GM04503 (cell line): Measurements from ENCODE around the gene MRPS2.

Experiments
- DNase-seq: peaks from one replicate; pipeline ENCODE4 v3.0.0-alpha.2; 2012; ENCODE audit warnings: low read depth

Gene MRPS2

DNA sequence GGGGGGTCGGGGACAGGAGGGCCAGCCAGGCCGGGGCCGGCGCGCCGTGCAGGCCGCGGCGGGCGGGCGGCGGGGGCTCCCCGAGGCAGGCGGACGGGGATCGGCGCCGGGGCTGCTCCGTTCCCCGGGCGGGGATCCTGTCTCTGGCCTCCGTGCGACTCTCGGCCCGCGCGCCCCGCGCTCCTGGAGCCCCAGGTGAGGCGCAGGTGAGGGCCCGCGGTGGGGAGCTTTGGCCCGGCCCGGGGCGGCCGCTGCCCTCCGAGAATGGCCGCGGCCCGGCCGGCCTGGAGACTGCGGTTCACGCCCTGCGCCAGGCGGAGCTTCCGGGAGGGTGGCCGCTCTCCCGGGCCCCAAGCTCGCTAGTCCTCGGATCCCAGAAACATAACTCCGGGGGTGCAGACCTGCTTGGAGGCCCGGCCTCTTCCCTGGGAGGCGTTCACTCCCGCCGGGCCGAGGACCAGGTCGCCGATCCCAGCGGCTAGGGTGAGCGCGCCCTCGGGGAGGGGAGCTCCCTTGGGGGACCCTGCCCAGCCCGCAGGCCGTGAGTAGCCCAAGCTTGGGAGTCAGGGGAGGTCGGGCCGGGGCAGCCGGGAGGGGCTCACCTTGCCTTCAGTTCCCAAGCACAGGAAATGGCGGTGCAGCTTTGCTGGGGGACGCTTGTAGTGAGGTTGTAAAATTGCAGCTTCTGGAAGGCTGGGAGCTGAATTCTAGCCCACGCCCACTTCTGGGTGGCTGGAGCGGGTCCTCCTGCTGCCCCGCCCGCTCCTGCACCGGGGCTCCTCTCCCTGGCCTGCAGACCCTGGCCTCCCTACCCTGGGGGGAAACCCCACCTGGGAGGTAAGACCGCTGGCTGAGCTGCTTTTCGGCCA is 20.2 kb upstream of the MRPS2 start:
- DNase-seq: no peak

DNA sequence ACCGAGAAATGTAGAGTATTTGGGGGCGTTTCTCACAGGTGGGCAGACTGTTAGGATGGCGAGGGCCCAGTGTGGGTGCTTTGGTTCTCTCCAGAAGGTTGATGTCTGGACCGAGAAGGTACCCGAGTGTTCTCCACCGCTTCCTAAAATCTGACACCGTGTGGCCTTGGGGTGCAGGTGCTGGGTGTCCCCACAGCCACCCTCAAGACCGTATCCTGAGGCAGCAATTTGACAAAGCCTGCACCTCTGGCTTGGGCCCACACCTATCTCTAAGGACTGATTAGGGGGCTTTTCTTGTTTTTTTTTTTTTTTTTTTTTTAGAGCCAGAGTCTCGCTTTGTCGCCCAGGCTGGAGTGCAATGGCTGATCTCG is 19.6 kb upstream of the MRPS2 start:
- no peak for DNase-seq

DNA sequence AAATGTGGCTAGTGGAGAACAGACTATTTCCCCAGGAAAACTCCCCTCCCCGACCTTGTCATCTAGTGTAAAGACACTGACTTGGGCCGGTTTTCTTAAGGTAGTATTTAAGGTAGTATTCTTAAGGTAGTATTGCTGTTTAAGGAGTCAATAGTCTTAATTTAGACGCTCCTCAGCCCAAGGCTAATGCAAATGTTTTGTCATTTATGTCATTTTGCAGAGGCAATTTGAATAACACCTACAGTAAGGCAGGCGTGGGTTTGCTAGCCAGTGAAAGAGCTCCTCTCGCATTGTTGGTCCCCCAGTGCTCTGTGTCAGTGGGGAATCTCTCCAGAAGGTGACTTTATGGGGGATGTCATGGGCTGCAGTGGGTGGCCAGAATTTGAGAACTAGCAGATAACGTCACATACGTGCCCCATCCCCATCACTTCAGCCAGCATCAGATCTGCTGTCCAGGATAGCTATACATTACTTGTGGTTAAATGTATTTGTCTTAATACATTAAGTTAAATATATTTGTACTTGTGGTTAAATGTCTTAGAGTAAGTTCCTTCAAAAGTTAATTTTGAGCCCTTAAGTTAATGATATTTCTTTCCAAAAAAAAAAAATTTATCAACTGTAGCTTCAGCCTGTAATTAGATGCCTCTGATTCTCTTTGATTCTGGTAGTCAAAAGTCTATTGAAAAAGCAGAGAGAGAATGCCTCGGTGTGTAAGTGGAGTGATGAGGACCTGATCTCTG is 18.3 kb upstream of the MRPS2 start:
- no peak for DNase-seq

DNA sequence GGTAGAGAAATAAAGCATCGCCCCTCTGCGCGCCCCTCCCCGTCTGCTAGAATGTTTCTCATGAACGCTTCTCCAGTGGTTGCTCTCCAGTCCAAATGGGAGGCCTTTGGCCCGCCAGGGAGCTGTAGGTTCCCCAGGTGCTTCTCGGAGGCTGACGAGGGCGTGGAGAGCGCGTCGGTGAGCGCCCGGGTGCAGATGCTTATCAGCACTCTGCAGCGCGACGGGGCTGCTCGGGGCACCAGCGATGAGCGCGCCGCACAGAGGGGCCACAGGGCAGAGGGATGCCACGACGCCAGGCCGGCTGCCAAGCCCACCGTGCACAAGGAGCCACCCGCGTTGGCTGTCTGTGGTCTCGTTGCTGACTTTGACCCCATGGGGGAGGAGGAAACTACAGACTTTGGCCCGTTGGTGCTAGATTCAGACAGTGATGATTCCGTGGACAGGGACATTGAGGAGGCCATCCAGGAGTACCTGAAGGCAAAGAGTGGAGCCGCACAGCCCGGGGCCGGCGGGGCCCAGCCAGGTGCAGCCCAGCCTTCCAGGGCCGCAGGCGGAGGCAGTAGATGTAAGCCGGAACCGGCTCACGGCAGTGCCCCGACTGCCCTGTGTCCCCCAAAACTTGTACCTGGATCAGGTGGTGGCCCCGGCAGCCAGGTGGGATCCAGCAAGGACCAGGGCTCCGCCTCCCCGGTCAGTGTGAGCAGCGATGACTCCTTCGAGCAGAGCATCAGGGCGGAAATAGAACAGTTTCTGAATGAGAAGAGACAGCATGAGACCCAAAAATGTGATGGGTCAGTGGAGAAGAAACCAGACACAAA is 15.8 kb upstream of the MRPS2 start:
- DNase-seq: no peak

DNA sequence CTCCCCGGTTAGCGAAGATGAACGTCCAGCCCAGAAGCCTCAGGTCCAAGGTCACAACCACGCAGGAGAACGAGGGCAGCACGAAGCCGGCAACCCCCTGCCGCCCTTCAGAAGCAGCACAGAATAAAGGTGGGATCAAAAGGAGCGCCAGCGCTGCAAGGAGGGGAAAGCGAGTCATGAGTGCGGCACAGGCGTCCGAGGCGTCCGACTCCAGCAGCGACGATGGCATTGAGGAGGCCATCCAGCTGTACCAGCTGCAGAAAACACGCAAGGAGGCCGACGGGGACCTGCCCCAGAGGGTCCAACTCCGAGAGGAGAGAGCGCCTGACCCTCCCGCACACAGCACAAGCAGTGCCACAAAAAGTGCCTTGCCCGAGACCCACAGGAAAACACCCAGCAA is 15.1 kb upstream of the MRPS2 start:
- no peak for DNase-seq

DNA sequence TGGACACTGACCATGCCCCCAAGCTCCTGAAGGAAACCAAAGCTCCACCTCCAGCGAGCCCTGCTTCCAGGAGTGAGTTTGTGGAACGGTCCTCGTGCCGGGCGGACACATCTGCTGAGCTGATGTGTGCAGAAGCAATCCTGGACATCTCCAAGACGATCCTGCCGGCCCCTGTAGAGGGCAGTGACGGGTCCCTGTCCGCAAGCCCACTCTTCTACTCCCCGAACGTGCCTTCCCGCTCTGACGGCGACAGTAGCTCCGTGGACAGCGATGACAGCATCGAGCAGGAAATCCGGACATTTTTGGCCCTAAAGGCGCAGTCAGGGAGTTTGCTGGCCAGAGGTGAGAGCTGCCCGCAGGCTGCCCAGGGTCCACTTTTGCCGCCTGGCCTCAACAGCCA is 14.7 kb upstream of the MRPS2 start:
- no peak for DNase-seq

DNA sequence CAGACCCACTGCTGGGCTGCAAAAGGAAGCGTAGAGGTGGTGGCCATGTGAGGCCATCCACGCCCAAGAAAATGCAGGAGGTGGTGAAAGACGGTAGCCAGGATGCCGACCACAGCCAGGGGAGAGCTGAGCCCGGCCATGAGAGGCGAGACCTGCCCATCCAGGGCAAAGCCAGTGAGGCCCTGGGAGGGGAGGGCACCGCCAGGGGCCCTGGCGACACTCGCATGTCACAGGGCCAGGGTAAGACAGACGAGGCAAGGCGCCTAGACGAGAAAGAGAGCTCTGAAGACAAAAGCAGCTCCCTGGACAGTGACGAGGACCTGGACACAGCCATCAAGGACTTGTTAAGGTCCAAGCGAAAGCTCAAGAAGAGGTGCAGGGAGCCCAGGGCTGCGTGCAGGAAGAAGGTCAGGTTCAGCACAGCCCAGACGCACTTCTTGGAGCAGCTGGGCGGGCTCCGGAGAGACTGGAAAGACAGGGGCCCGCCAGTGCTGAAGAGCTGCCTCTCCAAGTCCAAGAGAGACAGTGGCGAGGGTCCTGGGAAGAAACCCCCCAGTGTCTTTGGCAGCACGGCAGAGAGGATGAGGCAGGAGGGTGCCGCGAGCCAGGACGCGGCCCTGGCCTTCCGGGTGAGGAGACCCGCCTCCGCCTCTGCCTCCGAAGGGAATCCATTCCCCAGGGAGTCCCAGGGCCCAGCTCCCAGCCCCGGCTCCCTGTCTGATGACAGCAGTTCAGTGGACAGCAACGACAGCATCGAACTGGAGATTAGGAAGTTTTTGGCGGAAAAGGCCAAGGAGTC is 14.0 kb upstream of the MRPS2 start:
- no peak for DNase-seq

DNA sequence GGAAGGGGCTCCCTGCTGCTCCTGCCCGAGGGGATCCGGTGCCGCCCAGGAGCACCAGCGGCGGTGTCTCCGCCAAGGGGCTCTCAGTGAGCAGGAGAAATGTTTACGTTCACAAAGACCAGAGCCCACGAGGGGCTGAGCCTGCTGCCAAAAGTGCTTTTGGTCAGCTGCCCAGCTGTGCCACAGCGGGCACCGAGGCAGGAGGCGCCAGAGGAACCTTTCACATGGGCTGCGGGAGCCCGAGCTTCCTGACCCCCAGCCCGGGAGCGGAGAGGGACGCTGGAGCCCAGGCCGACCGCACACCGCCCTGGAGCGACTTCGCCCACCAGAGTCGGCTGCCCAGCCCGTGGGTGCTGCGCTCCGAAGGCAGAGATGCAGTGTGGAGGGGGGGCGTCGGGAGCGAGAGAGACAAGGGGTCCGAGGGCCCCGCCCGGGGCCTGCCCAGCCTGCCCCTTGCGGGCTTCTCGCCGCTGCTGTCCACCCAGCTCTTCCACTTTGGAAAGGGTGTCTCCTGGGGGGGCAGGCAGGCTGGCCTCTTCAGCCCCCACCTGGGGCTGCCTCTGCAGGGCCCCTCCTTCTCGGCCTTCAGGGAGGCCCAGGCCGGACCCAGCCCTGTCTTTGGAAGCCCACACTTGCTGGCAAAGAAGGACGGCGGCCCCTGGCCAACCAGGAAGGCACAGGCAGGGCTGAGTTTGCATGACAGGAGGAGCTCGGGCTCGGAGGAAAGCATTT is 13.0 kb upstream of the MRPS2 start:
- no peak for DNase-seq

DNA sequence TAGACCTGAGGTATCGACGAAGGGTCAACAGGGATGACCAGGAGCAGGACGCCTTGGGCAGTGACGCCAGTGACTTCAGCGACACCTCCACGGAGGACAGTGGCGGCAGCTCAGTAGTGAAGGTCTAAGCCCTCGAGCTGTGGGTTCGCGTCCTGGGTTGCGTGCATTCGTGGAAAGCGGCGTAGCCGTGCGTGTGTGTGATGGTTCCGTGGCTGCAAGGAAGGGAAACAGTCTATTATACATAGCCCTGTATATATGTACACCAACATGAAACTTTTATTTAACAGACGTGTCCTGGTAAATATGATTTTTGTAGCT is 12.5 kb upstream of the MRPS2 start:
- no peak for DNase-seq

DNA sequence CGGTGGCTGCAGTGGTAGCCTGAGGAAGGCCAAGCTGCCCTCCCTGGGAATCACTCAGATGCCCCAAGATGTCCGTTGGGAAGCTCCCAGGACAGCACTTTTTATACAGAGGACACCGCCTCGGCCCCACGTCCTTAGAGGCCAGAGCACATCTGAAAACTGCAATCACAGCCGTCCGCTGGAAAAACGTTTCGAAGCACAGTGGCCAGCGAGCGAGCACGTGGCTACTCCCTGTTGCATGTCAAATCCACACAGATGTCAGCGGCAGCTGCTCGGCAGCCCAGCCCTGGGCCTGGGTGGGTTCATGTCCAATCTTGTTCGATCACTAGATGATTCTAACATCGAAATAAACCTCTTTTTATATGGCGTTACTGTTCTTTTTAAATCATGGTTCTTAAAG is 12.0 kb upstream of the MRPS2 start:
- no peak for DNase-seq

DNA sequence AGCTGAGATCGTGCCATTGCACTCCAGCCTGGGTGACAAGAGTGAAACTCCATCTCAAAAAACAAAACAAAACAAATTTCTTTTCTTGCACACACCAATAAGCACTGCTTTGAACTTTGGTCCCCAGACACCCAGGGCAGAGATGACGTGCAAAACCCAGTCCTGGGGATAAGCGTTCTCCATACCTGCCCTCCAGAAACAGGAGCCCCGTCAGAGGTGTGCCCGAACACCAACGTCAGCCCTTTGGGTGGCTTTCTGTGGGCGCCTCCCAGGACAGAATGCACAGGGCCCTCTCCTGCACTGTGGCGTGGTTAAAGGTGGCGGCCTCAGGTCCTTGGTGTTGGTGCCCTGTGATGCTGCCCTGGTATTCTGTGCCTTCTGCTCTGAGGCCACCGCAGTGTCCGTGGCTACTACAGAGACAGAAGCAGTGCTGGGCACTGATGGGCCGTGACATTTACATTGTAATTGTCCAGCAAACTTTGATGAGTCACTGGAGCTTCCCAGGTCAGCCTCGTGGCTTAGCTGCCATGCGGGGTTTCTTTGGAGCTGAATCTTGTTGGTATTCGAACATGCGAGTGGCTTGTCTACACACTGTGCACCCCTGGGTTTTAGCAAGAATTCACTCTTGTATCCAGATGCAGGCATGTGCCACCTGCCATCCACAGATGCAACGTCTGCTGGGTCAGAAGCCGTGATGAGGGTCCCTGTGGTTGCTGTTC is 11.1 kb upstream of the MRPS2 start:
- DNase-seq: no peak

DNA sequence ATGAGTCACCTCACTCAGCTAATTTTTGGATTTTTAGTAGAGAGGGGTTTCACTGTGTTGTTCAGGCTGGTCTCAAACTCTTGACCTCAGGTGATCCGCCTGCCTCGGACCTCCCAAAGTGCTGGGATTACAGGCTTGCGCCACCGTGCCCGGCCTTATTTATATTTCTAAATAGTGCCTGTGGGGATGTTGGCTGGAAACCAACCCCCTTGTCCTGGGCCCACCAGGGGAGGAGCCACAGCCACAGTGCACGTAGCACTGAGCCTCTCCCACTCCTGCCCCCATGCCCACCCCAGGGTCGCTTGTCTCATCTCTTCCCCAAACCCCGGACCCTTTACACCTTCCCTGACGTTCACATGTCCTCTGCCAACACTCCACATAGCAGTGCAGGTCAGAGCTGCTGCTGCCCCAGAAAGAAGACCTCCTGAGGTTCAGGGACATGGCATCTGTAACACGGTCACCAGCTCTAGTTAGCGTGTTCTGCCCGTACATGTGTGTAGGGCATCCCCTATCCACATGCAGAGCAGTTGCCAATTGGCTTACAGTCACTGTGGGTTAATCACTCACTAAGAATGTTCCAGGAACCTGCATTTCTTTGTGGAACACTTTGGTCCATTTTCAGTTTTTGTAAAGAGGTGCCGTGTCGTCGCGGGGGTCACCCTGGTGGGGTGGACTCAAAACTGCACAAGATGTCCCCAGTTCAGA is 10.2 kb upstream of the MRPS2 start:
- DNase-seq: no peak

DNA sequence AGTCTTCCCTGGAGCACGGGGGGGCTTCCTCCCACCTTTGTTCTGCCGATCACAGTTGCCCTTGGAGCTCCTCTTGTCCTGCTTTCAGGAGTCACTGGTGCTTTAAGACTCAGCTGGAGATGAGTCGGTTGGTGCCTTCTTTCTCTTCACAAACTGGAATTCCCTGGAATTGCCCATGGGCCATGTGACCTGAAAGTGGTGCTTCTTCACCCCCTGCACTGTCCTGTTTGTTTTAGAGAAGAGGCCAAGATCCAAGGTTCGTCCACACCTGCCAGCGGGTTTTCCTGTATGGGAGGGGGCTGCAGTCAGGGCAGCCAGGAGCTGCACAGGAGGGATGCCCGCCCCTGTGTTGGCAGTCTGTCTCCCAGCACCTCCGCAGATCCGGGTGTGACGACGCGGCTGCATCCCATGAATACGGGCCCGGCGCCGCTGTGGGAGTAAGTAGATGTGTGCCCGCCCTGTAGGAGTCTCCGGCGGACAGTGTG is 9.5 kb upstream of the MRPS2 start:
- DNase-seq: no peak

DNA sequence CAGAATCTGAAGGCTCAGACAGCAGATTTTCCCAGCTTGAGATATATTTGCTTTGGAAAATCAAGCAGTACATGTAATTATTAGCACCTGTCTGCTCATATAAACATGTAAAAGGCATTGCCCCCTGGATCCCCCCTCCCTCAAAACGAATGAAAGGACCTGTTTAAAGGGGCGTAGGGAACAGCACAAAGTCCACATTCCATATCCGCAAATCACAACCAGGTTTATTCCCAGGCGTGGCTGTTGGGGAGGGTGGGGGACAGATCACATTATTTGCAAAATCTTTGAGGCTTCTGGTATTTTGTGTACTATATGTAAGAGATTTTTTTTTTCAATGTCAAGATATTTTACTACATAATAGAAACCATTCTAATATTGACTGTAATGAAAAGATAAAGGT is 8.7 kb upstream of the MRPS2 start:
- no peak for DNase-seq

DNA sequence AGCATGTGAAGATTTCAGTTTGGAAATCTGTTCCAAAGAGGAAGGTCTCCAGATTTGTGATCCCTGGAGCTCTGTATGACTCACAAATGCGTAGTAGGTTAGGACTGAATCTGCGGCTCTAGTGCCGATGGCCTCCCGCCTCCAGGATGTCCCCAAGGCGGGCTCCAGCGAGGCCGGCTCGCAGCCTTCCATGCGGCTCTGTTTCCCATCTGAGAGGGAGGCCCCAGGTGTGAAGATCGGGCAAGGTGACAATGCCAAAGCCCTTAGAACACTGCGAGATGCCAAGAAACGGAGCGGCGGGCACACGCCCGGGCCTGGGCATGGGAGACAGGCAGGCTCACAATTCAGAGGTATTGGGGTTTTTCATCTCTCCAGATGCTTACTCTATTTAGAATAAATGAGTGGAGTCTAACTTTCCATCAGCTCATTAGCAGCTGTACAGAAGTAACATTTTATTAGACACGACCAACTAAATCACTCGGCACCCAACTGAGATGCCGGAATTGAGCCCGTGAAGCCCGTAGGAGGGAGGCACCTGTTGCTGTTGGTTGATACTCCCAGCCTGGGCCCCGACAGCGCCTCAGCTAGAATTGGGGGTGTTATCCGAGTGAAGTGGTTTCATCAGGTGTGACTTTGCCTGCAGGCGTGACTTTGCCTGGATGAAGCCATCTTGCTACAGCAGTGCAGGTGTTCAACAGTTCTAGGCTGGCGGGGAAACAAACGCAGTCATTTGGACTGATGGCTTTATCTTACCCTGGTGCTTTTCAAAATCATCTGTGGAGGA is 7.4 kb upstream of the MRPS2 start:
- no peak for DNase-seq

DNA sequence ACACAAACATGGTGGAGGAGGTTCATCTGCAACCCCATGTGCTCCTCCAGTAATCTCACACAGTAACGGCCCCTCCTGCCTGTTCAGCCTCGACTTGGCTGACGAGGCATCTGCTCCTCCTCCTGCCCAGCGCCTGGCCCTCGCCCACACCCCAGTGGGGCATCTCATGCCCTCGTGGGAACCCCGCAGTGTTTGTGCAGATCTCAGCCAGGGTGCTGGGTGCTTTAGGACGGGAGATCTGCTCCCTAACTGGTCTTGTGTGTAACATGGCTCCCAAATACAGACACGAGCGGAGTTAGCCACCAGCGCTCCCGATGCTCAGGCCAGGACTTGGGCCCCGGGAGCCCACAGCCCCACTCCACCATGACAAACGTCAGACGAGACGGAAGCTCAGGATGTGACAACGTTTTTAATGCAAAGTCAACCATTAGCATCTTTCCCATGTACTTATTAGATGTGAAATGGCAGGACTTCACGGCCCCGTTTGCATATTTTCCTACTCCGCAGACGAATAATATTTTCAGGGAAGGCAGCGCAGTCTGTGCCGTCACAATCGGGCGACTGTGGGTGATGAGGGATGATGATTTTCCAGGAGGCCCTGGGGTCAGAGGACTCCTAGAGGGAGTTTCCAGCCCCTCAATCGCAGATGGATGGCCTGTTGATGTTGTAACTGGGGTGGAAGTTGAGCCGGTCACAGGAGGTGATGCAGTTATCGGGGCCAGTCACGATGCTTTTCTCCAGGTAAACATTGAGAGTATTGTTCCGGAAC is 5.5 kb upstream of the MRPS2 start:
- DNase-seq: no peak

DNA sequence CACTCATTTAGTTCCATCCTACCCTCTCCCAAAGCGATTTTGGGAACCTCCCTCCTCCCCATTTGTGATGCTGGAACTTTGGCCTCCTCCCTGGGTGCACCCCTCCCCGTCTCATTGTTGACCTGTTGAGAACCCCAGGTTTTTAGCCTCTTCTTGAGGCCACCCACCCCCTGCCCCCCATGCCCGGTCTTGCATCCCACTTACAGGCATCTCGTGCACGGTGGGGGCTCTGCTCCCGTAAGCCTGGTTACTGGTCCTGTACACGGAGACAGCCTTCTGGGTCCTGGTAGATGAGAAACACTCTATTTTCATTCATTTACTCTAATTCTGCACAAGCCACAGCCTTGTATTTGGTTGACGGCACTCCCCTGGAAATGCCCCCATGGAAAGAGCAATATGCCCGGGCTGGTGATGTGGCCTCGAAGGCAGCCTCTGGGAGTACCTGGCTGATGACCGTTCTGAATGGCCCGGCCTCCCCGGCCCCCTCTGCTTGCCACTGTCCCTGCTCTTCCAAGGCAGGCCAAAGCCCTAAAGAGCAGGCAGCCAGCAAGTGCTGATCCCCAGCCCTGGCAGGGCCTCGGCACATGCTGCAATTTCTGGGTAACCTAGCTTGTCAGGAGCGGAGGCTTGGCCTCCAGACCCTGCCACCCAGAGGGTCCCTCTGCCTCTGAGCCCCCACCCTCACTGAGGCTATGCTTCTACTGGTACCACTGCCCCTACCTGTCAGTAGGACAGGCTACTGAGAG is 1.9 kb upstream of the MRPS2 start:
- no peak for DNase-seq
